Stimulated activated CD4-positive, alpha-beta T cell treated with anti-CD3 and anti-CD28 coated beads, Interleukin-2, amount 100 ng/mL, for 48 hours (primary cell): ENCODE results near the gene GRK3.
"Not testable (repeated sequence)": the region's sequence is repeated elsewhere in the genome, so short reads cannot be mapped to it uniquely, and the experiment has no call there.

Experiments used
- DNase-seq, 2 donors: peaks; one replicate each; pipeline ENCODE4 v3.0.0-alpha.2; 2020

Gene GRK3

DNA sequence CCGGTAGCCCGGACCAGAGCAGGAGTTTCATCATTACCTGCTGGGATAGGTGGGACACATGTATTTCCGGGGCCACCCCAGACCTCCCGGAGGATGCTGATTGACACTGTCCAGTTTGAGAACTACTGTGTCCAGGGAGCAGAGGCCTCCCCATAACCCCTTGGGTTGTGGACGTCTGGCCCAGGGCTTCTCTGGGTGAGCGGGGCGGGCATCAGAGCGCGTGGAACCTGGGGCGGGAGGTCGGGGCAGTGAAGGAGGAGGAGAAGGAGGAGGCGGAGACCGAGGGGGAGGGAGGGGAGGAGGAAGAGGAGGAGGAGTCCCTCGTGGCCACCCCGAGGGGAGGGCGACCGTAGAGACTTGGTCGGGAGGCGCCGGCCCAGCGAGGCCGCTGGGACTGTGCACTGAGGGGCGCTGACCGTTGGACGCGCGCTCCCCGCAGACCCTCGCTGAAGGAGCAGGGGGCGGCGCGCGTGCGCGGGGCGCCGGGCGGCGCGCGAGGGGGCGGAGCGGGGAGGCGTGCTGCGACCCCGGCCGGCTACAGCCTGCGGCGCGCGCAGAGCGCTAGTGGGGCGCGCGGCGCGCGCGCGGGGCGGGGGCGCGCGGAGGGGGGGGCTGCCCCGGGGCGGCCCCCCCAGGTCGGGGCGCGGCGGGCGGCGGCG is at the start of gene GRK3:
TSS of gene GRK3 (plus strand) at position 356 of the 659 bp plus-strand sequence. CDS start 366 bp downstream, outside the sequence.
- peak; percentile 24 to 42 for DNase-seq

DNA sequence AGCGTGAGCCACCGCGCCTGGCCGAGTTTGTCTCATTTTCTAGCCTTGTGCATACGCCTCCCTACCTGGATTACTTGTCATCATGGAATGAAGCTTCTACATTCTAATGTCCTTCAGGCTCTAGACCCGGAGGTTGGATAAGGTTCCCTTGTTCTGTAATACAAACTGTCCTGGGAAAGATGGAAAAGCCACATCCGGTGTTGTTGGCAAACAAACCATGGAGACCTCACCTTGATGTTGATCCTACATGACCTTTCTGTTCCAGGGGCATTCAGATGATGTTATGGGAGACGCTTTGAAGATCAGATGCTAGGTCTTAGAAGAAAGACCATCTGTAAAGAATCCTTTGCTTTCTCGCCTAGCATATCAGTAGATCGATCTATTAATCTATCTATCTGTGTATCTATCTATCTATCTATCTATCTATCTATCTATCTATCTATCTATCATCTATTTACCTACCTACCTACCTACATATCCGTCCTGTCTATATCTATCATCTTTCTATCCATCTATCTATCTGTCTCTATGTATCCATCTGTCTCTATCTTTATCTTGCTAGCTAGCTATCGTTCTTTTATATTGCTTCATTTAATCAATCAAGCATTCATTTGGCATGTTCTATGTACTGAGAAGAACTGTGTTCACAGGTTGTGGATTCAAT is 46.3 kb upstream of the GRK3 start:
- DNase-seq = no peak

DNA sequence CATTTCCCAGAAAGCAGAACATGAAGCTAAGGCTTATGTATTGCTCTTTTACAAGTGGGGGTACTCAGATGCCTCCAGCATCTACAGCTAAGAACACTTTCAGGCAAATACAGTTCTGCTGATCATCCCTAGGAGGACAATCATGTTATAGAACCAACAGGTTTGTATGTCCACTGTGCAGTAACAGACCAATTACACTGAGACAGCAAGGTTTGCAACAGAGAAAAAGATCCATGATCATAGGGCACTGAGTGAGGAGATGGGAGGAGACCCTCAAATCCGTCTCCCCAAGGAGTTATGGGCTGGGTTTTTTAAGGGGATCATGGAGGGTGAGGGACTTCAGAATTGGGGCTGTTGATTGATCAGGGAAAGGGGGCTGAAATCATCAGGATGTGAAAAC is 39.1 kb upstream of the GRK3 start:
- no peak for DNase-seq

DNA sequence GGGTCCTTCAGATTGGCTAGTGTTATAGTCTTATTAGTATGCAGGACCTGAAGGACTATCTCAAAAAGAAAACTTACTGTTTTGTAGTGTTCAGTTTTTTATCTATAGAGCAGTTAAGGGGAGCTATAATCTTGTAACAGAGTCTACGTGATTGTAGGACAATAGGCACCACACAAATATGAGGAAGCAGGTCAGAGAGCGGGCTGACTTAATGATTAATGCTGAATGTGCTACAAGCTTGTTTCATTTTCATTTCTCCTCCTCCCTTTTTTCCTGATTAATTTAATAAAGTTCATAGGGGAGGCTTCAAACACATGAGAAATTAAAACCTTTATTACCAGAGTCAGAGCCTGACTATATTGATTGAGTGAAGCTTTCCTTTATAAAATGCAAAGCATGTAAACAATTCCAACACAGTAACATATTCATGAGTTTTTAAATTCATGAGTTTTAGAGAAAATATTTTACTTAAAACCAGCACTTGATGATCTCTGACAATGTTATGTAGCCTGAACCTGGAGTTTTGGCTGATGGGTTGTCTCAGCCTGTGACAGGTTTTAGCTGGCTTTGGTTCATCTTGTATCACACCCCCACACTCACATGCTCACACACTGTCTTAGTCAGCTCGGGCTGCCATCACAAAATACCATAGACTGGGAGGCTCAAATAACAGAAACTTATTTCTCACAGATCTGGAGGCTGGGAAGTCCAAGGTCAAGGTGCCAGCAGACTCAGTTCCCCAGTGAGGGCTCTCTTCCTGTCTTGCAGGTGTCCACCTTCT is 38.5 kb upstream of the GRK3 start:
- DNase-seq = not testable (repeated sequence)

DNA sequence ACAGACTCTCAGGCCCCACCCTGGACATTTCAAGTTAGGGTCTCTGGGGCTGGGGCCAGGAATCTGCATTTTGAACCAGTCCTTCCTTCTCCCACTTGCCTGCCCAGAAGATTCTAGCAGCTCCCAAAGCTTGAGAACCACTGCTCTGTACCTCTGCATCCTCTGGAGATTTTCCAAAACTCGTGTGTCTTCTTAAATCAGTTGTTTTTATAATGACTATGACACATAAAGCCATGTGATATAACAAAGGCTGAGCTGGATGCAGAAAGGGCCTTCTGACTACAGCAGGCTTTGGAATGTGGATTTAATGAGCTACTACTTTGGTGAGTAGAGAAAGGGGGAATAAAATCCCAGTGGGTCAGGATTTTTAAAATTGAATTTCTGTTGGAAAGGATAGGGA is 37.5 kb upstream of the GRK3 start:
- not testable (repeated sequence) for DNase-seq

DNA sequence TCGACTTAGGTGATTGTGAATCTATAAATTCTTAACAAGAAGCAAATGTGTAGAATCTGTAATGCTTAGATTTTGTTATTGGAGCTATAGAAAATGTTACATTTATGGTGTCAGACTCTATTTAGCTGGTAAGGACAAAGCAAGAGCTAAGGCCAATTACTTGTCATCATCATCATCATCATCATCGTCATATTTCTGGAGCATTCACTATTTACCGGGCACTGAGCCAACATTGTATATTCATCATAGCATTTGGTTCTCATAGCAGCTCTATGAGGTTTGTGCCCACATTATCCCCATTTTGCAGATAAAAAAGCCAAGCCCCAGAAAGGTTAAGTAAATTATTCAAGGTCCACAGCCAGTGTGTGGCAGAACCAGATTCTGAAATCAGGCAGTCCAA is 36.4 kb upstream of the GRK3 start:
- DNase-seq = not testable (repeated sequence)

DNA sequence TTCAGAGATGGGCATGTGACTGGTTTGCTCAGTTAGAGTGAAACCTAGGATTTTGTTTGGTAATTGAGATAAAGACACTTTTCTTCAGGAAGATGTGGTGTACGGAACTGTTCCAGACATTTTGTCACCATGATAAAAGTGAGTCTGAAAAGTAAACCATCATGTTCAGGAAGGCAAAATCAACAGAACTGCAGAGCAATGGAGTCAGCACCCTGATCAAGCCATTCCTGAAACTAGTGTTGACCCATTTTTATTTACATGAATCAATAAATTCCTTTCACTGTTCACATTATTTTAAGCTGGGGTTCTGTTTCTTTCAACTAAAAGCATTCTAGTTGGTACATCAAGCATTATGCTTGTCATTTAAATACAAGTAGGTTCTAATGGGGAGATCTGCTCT is 35.4 kb upstream of the GRK3 start:
- not testable (repeated sequence) for DNase-seq

DNA sequence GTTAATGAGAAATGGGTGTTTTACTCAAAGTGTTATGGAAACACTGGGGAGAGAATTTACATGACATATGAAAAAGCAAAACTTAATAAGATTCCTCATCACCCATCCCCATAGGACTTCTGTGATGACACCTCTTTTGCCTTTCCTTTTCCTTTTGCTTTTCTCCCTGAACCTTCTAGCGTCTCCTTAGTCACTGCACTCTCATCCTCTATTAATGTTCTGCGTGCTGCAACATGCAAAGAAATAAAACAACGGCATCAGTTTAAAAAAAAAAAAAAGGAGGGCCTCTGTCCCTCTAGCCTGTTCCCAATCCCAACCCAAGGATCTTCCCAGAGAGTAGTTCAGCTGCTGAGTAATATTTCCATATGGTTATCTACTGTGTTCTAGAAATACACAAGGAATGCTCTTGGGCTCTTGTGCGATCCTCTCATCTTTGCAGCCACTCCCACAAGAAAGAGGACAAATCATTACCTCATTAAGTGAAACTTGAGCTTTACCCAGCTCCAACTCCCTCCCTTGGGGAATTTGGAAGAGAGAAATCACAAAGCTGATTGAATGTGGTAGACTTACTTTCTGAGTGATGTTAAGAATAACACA is 34.8 kb upstream of the GRK3 start:
- DNase-seq = not testable (repeated sequence)

DNA sequence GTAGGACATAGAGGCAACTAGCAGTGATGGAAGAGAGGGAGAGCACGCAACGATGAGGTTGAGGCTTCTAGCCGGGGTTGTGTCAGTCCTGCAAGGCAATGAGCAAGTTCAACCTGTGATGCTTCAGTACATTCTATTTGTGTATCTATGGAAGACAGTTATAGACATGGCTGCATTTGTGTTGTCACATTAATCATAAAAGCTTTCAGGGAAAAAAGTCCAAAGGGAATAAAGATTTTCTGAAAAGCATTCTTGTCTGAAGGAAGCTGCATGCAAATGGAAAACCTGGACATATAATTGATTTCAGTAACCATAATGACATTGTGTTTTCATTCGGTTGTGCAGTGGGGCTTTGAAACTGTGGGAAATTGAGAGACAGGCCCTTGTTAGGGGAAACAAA is 32.8 kb upstream of the GRK3 start:
- not testable (repeated sequence) for DNase-seq

DNA sequence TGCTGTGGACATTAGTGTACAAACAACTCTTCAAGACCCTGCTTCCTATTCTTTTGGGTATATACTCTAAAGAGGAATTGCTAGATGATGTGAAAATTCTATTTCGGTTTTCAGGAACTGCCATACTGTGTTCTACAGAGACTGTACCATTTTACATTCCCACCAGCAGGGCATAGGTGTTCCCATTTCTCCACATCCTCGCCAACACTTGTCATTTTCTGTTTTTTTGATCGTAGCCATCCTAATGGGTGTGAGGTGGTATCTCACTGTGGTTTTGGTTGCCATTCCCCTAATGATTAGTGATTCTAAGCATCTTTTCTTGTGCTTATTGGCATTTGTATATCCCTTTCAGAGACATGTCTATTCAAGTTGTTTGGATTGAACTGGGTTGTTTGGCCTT is 29.8 kb upstream of the GRK3 start:
- DNase-seq = no peak

DNA sequence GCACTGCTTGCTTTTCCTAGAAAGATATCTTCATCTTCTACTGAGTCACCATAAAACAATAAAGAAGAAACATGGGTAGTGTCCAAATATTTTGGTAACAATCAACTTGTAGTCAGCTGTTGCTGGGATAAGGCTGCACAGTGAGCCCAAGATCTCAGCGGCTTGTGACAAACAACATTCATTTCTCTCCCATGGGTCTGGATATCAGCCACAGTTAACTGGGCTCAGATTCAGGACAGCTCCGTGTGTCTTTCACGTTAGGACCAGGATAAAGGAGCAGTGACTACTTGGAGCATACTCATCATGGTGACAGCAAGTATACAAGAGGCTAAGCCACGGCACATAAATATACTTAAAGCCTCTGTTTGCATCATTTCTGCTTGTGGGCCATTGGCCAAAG is 27.9 kb upstream of the GRK3 start:
- no peak for DNase-seq

DNA sequence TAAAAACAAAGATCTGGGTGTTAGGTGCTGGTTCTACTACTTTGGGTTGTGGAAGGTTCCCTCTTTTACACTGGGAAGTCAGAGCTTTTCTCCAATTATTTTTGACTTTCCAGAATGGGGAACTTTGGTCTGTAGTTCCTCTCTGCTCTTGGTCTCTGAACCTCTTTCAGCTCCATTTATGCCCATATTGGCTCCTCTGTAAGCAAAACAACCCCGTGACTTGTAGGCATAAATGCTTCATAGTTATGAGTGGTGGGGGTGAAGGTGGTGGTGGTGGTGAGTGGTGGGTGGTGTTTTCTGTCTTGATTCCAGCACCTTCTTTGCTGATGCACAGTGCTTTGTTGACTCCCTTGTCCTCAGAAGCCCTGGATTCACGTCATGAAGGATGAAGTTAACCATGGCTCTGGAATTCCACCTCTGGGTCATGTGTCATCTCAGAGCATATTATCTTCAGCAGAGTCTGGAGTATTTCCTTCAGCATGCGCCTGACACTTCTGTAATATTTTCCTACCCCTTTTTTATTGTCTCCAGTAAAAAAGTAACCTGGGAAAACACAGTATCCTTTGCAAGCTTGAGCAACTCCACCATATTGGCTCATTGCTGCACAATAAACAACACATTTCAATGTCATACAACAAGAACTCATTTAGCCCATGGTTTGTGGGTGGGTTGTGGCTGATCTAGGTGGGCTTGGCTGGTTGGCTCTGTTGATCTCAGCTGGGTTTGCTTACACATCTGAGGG is 24.1 kb upstream of the GRK3 start:
- no peak for DNase-seq

DNA sequence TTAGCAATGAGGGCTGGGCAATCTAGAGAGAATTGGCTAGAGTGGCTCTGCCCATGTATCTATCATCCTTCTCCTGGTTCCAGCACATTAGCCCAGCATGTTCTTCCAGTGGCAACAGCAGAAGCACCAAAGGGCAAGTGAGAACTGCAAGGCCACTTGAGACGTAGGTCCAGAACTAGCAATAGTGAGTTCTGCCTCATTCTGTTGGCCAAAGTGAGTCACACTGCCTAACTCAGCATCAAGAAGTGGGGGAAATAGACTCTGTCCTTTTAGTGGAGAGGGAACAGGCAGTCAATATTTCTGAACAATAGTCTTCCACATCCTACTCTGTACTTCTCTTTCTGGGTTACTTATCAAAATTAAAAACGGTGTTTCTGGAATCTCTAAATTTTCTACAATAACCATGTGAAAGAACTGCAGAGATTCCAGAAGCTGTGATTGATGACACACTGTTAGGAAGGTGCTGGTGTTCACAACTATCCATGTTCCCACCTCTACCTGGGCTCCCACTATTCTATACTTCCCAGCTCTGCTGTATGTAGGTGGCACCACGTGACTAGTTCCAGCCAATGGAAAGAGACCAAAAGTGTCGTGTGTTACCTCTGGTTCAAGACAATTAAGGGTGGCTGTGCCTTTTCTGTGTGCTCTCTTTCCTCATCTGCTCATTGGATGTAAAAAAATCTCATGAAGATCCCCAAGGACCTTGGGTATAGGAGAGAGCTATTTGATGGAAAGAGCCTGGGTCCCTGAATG is 23.4 kb upstream of the GRK3 start:
- no peak for DNase-seq

DNA sequence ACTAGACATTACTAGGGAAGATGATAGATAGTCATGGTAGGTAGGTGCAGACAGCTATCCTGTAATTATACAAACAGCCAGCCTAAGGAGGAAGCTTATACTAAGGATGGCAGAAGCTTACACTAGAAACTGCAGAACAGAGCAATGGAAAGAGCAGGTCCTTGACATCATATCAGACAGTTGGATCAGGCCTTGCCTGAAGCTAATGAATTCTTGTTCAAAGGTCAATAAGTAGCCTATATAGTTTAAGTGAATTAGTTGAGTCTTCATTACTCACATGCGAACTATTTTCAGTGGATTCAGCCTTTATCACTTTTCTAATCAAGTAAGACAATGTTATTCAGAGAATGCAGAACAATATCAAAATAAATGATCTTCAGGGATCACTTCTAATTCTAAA is 22.3 kb upstream of the GRK3 start:
- DNase-seq = no peak

DNA sequence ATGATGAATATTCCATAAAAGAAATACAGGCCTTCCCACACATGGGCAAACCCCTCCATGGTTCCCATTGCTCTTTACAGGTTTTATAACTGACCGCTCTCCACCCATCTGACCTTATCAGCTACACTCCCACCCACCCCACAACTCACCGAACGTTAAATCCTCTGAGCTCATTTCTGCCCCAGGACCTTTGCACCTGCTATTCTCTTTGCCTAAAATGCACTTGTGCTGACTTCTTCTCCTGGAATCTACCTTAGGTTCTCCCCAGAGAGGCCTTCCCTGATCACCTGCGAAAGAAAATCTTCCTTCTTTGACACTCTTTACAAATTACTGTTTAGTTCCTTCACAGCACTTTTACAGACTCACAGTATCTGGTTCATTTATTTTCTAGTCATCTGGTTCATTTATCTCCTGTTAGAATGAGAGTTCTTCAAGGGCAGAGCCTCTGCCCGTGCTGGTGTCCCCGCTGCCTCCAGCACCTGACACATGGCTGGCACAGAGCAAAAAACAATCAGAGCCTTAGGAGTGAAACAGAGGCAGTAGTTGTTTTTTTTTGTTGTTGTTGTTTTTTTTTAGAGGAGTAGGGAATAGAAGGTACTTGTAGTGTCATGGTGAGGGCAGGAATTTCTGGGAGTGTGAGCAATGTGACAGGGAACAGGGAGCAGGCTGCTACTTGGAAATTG is 21.6 kb upstream of the GRK3 start:
- DNase-seq = no peak

DNA sequence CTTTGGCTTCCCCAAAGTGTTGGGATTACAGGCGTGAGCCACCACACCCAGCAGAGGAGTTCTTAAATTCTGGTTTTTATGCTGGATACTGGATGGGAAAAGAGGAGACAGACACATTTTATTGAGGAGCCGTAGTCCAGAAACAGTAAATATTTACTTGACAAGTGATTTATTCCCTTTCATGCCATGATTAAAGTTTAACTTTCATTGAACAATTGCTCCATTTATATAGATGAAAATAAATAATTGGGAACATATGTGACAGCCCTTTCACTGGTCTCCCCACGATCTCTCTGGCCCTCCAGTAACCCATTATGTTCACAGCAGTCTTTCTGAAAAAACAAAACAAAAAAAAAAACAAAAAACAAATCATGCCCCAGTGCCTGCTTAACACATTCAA is 19.3 kb upstream of the GRK3 start:
- DNase-seq = no peak

DNA sequence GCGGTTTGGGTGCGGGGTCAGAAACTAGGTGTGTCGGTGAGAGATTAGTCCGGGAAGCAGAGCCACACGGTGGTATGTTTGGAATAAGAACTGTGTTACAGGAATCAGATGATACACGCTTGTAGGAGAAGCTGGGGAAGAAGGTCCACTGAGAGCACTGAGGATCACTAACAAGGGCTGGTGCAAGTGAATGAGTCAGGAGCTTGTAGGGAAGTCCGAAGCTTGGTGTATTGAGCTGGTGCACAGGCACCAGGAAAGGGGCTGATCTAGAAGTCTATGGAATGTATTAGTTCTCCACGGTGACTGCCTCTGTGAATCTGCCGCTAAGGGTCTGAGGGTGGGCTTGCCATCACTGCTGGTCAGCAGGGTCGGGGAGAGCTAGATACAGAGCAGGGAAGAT is 18.8 kb upstream of the GRK3 start:
- DNase-seq = no peak

DNA sequence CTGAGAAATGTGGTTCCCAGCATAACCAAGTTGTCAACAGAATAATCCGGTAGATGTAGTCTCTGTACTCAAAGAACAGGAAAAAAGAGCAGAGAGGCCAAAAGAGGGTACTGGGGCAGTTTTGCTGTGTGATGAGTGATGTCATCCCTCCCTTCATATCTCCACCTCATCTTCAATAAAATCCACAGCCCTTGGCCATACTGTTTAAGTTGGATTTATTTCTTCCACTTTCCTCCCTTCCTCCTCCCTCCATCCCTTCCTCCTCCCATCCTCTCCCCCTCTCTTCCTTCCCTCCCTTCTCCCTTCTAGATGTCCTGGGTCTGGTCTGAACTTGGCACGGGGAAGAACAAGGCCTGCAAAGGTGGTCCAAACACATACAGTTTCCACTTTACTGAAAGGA is 18.2 kb upstream of the GRK3 start:
- no peak for DNase-seq

DNA sequence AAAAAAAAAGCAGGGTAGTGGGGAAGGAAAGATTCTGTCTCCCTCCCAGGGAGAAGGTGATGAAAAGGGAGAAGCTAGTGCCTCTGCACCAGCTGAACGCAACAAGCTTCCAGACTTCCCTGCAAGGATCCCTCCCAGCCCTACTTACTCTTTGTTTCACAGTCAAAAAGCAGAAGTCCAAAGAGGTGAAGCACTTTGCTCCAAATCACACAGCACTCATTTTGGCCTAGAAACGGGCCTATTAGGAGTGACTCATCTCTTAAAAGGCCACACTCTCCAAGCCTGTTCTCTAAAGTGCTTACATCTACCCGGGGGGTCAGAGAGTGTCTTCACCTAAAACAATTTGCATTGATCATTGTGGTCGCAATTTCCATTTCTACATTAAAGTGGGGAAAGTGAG is 17.7 kb upstream of the GRK3 start:
- no peak for DNase-seq

DNA sequence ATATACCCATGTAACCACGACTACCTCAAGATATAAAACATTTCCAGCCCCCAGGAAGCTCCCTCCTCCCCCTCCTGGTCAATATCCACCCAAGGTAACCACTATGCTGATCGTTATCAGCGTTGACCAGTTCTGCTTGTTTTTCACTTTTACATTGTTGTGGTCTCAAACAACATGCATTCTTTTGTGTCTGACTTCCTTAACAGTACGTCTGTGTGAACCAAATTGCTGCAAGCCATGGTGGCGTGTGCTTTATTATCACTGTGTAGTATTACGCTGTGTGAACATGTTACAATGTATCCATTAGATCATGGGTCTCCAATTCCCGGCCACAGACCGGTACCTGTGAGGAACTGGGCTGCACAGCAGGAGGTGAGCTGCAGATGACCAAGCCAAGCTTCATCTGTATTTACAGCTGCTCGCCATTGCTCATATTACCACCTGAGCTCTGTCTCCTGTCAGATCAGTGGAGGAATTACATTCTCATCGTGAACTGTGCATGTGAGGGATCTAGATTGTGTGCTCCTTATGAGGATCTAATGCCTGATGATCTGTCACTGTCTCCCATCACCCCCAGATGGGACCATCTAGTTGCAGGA is 15.5 kb upstream of the GRK3 start:
- no peak for DNase-seq

DNA sequence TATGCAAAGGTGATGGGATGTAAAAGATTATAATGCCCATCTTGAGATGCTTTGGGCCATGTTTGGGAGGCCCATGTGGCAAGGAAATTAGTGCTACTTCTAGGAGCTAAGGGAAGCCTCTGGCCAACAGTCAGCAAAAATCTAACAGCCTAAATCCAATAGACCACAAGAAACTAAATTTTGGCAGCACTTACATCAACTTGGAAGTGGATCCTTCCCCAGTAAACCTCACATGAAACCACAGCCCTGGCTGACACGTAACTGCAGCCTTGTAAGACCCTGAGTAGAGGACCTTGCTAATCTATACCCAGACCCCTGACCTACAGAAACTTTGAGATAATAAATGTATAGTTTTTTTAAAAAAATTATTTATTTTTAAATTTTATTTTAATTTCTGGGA is 13.1 kb upstream of the GRK3 start:
- DNase-seq = no peak
